GM21528 (cell line): ENCODE data around the gene HIP1.
"Not testable (repeated sequence)": the region's sequence is repeated elsewhere in the genome, so short reads cannot be mapped to it uniquely, and the experiment has no call there.

Experiments used
- ATAC-seq: cut with Tn5 transposase; IDR thresholded peaks from one replicate; pipeline ENCODE4 v1.9.1; 2021; ENCODE audit warnings: mild to moderate bottlenecking, moderate library complexity; ENCODE audit not compliant: unreplicated experiment, low FRiP score

The HIP1 gene

DNA sequence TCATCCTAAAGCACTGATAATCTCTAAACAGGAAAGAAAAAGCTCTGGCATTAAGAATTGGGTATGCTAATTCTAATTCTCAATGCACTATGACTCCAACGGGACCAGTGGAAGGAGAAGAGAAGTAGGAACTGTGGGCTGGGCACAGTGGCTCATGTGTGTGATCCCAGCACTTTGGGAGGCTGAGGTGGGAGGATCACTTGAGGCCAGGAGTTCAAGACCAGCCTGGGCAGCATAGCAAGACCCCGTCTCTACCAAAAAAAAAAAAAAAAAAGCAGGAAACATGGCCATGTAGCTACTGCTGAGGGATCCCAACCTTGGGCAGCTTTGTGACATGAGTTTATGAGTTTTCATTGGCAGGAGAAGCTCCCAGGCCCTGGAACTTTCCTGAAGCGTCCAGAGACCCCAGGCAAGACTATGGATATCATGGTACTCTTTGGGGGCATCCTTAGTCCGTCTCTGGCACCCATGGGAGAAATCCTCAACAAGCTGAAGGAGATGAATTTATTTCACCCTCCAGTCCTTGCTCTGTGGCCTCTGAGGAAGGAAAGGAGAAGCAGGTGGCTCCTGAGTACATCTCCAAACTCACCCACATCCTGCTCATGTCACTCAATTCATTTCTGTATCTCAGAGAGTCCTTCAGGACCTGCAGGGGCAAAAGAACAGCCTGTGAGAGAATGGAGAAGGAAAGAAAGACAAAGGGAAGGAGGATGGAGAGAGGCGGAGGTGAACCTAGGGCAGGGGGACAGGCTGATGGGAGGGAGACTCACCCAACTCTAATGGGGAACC is 147.1 kb downstream of the HIP1 start:
- no peak for ATAC-seq

DNA sequence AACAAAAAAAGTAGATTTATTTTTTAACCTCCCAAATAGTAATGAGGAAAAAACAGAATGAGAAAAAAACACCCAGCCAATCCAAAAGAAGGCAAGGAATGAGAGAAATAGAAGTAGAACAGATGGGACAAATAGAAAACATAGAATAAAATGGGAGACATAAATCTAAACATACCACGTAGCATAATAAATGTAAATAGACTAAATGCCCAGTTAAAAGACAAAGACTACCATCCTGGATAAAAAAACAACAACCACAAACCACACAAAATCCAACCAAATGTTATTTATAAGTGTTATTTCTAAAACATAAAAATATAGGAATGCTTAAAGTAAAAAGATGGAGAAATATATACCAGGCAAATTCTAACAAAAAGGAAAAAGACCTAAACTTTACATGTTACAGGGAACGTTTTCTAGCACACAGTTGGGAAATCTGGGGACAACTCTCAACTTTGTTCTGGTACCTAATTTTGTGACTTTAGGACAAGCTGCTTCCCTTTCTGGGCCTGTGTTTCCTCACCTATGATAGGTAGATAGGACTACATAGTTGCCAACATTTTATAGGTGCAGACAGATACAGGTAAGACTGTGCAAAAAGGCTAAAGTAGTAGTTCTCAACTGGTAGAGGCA is 148.3 kb downstream of the HIP1 start:
- ATAC-seq = no peak

DNA sequence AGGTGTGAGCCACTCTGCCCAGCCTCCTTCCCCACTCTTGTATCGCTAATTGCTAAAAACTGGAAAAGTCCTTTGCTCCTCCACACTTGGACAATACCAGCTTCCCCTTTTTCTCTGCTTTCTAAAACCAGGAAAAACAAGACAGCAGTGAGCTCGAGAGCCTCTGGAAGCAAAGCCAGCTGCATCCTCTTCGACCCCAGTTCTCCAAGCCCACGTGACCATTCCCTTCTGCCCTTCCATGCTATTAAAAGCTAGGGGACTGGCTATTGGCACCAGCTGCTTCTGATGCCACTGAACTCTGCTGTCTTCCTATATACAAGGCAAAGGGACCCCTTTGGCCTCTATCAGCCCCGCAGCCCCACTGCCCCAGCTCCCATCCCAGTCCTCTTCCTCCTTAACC is 154.4 kb downstream of the HIP1 start:
- ATAC-seq = no peak

DNA sequence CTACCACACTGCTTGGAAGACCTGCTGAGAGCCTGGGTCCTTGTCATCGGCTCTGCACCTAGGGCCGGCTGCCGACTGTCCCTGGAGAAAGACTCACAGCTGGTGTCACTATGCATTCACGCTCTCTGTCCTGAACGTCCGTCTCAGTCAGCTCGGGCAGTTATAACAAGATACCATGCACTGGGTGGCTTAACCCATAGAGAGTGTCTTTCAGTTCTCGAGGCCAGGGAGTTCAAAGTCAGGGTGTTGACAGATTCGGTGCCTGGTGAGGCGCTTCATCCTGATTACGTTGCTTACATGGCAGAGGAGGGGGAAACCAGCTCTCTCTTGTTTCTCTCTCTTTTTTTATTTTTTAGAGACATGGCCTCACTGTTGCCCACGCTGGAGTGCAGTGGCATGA is 155.5 kb downstream of the HIP1 start:
- no peak for ATAC-seq

DNA sequence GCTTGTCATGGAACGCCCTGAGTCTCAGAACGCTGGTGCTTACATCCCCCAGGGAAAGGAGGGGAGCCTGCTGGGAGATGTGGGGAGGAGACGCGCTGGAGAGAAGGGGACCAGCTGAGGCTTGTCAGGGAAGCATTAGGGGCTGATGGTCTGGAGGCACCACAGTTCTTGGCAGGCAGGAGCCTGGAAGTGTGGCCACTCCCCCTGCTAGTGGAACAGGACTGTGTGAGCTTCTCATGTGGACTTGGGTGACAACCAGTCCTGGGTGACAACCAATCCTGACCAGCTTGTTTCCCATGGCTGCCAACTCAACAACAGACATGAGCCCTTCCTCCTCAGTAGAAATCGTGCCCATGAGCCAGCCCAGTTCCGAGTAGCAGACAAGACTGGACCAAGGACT is 158.8 kb downstream of the HIP1 start:
- ATAC-seq = no peak

DNA sequence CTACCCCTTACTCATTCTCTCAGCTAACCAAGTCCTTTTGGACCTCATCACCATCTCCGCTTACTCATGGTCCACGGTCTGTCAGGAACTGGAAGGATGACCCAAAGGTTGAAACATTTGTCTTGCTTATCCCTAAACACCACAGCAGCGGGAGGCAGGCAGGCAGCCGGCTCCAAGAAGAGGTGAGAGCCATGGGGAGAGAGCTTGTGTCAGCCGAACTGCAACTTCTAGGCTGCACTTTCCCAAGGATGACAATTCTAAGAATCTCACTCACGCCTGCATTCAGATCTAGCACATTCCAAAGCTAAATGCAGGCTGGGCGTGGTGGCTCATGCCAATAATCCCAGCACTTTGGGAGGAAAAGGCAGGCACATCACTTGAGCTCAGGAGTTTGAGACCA is 160.7 kb downstream of the HIP1 start:
- no peak for ATAC-seq

DNA sequence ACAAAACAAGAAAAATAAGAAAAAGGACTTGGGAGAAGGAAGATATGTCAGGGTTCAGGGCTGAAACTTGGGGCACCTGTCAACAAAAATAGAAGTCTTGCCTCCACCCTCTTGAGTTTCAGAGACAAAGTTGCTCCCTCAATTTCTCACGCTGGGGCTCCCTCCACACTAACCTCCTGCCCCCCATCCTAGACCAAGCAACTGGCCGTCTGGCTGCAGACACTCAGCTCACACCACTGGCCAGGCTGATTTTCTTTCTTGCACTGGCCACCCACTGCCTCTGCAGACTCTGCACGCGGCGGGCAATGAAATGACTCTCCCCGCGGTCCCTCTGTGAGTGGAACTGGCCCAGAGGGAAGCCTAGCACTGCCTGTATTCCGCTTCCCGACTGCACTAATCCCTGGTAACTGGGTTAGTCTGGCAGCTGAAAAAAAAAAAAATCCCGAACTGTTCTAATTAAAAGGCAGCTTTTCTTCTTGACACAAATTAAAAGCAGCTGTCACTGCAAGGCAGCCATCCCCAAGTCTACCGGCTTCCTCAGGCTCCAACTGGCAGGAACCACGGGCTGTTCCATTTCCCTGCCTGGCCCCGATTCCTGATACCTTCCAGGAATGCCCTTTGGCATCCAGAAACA is 163.1 kb downstream of the HIP1 start:
- no peak for ATAC-seq

DNA sequence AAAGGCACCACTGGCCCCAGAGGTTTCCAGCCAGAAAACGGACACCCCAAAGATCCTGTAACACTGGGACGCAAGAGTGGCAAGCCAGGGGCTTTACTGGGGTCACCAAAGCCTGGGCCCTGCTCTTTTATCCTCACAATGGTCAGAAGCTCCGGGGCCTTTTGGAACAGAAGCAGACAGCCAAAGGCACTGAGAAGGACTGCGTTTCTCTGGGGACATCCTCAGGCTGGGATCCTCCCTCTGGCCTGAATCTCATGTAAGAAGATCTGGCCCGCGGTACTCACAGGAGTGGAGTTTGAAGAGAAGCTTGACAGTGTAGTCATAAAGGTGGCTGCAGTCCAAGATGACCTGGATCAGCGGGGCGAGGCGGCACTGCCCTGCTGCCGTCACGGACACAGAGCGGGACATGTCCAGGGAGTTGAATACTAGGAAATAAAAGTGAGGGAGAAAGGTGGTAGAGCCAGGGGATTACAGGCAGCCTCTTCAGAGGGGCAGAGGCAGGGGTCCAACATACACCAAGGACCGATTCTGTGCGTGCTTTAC is 165.2 kb downstream of the HIP1 start:
- ATAC-seq = no peak

DNA sequence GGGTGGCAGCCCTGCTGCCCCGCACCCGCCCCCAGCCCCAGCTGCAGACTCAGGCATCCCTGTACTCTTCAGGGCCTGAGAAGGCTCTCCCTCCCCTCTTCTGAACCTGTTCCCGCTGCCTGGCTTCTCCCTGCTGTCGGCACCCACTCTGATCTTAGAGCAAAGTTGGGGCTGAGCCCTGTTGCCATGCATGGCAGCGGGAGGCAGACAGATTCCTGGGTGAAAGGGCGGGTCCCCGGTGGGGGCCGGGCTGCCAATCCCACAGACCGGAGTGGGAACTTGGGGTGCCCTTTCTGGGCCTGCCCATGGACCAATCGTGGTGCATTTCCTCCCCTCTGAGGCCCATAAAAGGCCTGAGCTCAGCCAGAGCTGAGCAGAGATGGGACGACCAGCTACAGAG is 165.9 kb downstream of the HIP1 start:
- no peak for ATAC-seq

DNA sequence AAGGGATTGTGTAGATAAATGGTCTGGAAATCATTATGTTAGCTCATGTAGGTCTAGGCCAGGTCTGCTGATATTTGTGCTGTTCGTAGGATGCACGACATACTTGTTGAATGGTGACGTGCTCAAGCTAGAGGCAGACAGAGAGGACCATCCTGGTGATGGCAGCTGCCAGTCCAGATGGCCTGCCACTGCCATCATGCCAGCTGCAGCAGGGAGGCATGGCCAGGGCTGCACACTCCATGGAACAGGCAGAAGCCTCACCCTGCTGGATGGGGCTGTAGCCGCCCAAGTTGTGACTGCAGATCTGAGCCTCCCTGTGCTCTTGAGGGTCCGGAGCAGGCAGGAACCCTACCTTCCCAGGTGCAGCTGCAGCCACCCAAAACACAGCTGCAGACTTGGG is 166.3 kb downstream of the HIP1 start:
- no peak for ATAC-seq

DNA sequence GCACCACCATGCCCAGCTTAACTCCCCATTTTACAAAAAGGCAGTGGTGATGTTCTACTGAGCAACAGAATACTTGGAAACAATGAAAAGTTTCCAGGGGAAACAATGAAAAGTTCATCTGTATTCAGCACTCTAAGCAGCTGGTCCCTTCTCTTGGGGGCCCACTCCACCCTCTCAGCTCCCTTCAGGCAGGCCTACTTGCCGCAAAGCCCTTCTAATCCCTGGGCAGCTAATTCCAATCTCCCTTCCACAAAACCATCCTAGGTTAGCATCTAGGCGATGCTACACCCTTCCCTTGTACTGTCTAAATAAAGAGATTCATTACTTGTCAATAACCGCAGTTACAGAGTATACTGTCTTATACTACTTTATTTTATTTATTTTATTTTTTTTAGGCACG is 167.5 kb downstream of the HIP1 start:
- no peak for ATAC-seq

DNA sequence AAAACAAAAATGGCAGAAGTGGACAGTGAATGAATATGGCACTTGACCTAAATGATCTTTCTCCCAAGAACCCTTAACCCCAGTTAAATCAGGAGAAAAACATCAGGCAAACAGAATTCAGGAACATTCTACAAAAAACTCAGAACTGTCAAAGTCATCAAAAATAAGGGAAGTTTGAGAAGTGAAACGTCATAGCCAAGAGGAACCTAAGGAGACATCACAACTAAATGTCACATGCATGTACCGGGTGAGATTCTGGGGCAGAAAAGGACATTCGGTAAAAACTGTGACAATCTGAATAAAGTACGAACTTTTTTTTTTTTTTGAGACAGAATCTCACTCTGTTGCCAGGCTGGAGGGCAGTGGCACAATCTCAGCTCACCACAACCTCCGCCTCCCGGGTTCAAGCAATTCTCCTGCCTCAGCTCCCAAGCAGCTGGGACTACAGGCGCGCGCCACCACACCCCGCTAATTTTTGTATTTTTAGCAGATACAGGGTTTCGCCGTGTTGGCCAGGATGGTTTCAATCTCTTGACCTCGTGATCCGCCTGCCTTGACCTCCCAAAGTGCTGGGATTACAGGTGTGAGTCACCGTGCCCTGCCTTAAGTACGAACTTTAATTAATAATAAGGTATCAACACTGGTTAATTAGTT is 169.0 kb downstream of the HIP1 start:
- ATAC-seq = not testable (repeated sequence)

DNA sequence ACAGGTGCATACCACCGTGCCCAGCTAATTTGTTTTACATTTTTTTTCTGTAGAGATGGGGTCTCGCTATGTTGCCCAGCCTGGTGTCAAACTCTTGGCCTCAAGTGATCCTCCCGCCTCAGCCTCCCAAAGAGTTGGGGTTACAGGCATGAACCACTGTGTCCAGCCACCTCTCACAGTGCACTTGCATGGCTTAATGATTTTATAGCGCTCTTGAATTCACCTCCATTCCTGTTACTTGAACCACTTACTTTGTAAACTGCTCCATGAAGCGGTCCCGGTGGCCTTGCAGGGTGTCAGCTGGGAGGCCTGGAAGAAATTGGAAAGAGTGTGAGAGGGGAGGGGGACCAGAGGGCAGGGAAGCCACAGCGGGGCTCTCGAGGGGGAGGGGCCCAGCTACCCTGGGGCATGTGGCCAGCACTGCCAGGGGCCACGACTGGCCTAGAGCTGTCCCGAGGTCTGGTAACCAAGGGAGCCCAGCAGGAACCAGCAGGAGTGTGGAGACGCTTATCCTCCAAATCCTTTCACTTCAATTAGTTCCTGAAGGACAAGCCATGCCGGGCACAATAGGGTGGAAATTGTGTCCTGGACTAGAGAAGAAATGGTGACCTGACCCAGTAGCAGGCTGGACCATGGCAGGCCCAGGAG is 170.7 kb downstream of the HIP1 start:
- ATAC-seq = no peak

DNA sequence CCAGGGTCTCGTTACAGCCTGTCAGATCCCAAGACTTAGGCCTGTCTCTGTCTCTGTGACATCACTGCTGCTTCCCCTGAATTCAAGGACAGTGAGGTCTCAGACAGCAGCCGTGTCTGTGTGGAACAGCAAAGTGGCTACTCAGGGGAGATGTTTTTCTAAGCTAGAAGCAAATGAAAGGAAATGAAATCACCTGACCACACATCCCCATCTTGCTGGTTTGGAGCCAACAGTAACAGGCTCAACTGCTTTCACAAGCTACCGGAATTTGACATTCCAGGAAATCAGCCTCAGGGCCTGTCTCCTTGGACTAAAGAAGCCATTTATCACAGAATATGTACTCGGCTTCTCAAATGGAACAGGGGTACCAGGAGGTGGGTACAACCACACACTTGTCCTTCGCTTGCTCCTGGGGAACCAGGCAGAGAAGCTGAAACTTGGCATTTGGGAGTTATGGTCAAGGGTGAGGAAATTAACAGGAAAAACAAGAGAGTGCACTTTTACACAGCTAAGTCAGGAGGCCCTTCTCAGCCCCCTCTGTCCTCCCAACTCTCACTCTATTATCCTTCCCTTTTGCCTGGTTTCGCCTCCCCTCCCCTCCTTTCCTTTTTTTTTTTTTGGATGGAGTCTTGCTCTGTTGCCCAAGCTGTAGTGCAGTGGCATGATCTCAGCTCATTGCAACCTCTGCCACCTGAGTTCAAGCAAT is 173.5 kb downstream of the HIP1 start:
- ATAC-seq = no peak

DNA sequence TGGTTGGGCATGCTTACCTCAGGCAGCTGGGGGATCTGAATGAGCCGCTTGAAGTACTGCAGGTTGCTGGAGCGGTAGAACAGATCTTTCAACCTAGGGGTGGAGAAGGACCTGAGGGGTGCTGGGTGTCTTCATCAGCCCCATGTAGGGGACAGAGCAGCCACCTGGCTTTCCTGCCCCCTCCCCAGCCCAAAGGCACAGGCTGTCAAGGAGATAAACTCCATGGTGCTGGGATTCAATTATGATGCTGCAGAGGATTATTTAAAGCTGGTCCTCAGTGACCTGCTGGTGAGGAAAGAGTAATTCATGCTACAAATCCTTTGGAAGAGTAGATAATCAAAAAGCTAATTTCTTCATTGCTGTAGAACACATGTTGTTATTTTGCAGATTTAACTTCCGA is 175.6 kb downstream of the HIP1 start:
- no peak for ATAC-seq

DNA sequence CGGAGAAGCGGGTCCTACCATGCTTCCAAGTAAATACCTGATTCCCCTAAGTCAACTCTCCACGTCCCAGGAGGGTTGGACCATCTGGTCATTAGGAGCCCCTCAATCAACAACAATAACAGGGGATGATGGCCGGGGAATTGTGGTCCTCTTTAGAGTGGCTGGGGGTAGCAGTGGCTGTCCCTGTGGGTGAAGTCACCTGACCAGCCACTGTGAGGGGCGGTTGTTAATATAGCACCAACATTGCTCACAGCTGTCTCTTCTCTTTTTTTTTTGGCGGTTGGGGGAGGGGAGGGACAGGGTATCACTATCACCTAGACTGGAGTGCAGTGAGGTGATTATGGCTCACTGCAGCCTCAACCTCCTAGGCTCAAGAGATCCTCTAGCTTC is 178.8 kb downstream of the HIP1 start:
- no peak for ATAC-seq

DNA sequence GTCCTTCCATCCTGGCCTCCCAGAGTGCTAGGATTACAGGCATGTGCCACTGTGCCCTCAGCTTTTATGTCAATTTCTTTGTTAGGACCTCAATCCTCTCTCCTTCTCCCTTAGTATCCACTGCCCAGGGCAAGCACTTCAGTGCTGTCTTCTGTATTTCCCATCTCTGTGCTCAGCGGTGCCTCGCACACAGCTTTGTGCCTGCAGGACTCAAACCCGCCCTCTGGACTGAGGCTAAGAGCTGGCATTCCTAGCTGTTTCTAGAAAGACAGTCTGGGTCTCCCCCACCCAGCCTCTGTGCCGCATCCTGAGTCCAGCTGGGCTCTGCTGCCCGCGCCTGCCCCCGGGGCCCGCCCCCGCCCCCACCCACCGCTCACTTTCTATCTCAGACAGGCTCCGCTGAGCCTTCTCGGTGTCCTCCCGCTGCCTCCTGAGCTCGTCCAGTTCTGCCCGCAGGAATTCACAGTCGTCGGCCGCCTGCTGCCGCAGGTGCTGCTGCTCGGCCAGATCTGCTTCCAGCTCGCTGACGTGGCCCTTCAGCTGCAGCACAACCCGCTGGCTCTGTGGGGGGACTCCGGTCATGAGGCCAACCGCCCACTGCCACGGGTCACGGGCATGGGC is 179.3 kb downstream of the HIP1 start:
- ATAC-seq = no peak

DNA sequence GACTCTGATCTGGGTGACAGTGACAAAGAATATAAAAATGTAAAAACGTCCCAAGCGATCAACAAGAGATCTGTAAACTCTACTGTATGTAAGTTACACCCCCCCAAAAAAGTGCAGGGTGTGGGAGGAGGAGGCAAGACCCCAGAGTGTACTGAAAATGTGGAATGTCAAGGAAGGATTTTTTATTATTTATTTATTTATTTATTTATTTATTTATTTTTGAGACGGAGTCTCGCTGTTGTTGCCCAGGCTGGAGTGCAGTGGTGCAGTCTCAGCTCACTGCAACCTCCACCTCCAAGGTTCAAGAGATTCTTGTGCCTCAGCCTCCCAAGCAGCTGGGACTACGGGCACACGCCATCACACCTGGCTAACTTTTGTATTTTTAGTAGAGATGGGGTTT is 181.9 kb downstream of the HIP1 start:
- ATAC-seq = not testable (repeated sequence)

DNA sequence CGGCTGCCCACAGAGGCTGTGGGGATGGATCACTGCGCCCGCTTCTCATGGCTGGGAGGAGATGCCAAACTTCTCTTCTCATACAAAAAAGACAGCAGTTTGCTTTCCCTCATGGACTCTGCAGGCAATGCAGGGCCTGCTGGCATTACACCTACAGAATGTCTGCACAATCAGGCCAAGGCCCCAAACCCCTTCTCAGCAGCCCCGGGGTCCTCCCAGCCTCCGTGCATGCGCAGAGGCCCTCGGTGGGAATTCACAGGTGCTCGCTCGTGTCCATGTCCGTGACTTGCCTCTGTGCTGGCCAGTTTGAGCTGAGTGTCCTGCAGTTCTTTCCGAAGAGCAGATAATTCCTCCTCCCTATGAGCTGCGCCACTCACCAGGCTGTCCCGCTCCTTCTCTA is 183.0 kb downstream of the HIP1 start:
- no peak for ATAC-seq
